Astrocyte (in vitro differentiated cells and primary cell): ENCODE results near the gene IL19. TPM values are rescaled to one million over a fixed set of nuclear protein-coding genes. Genes with fewer than 3 reads are reported as not detected.

Experiments used
- DNase-seq: peaks from one replicate; pipeline ENCODE4 v3.0.0-alpha.2; 2010; ENCODE audit warnings: low read depth
- FAIRE-seq: peaks from 2 replicates; lab custom pipeline; 2011; peaks lifted over from hg19 to GRCh38; lab: Jason Lieb, UNC
- H2AFZ ChIP-seq: 2 replicates; pipeline ENCODE4 v1.6.0; 2012; ENCODE audit warnings: low read depth, low read length, inconsistent platforms
- H3K27ac ChIP-seq: 2 replicates; pipeline ENCODE4 v1.5.1; 2011; ENCODE audit warnings: low read depth, low read length, inconsistent platforms
- H3K27me3 ChIP-seq: 2 replicates; pipeline ENCODE4 v1.6.0; 2011; ENCODE audit warnings: low read length, inconsistent platforms; ENCODE audit not compliant: insufficient read depth
- H3K36me3 ChIP-seq: 2 replicates; pipeline ENCODE4 v1.5.1; 2011; ENCODE audit warnings: low read length, inconsistent platforms; ENCODE audit not compliant: insufficient read depth
- H3K4me1 ChIP-seq: 2 replicates; pipeline ENCODE4 v1.5.1; 2011; ENCODE audit warnings: low read length, inconsistent platforms; ENCODE audit not compliant: insufficient read depth
- H3K4me2 ChIP-seq: 2 replicates; pipeline ENCODE4 v1.6.0; 2012; ENCODE audit warnings: low read length, inconsistent platforms
- H3K4me3 ChIP-seq: 2 replicates; pipeline ENCODE4 v1.5.1; 2011; ENCODE audit warnings: low read depth, mild to moderate bottlenecking, low read length, inconsistent platforms; ENCODE audit not compliant: insufficient read depth
- H3K79me2 ChIP-seq: 2 replicates; pipeline ENCODE4 v1.6.0; 2012; ENCODE audit warnings: mild to moderate bottlenecking, low read length, inconsistent platforms; ENCODE audit not compliant: insufficient read depth
- H3K9ac ChIP-seq: 2 replicates; pipeline ENCODE4 v1.6.0; 2012; ENCODE audit warnings: mild to moderate bottlenecking, low read length, inconsistent platforms
- H3K9me3 ChIP-seq: 2 replicates; pipeline ENCODE4 v1.5.1; 2012; ENCODE audit warnings: low read depth, mild to moderate bottlenecking, low read length, inconsistent platforms; ENCODE audit not compliant: insufficient read depth
- H4K20me1 ChIP-seq: 2 replicates; pipeline ENCODE4 v1.6.0; 2012; ENCODE audit warnings: low read length, inconsistent platforms; ENCODE audit not compliant: insufficient read depth
- H3K27ac Mint-ChIP-seq: one replicate; pipeline ENCODE4 v1.8.0; 2021; ENCODE audit warnings: mild to moderate bottlenecking, mixed read lengths; ENCODE audit not compliant: unreplicated experiment
- H3K27me3 Mint-ChIP-seq: one replicate; pipeline ENCODE4 v1.8.0; 2021; ENCODE audit warnings: low read depth, mixed read lengths; ENCODE audit not compliant: unreplicated experiment
- H3K36me3 Mint-ChIP-seq: one replicate; pipeline ENCODE4 v1.8.0; 2021; ENCODE audit warnings: low read depth, mixed read lengths; ENCODE audit not compliant: unreplicated experiment
- H3K4me1 Mint-ChIP-seq: one replicate; pipeline ENCODE4 v1.8.0; 2021; ENCODE audit warnings: low read depth, mixed read lengths; ENCODE audit not compliant: unreplicated experiment
- H3K4me3 Mint-ChIP-seq: one replicate; pipeline ENCODE4 v1.8.0; 2021; ENCODE audit warnings: mild to moderate bottlenecking, moderate library complexity, mixed read lengths; ENCODE audit not compliant: unreplicated experiment
- H3K9me3 Mint-ChIP-seq: one replicate; pipeline ENCODE4 v1.8.0; 2021; ENCODE audit warnings: mild to moderate bottlenecking, mixed read lengths; ENCODE audit not compliant: unreplicated experiment
- EZH2 ChIP-seq: IDR thresholded peaks from 2 replicates; pipeline ENCODE4 v1.6.1; 2012; ENCODE audit warnings: mild to moderate bottlenecking, low read length, inconsistent platforms; ENCODE audit not compliant: insufficient read depth
- total RNA-seq: library from RNA; stranded (reverse); gene quantifications from 2 replicates; pipeline ENCODE4 v1.2.1, GENCODE V29; 2021
- TF ChIP-seq, protein P1 (sequence below): IDR thresholded peaks from 2 replicates; pipeline ENCODE4 v1.5.1; 2011; ENCODE audit warnings: low read depth, mild to moderate bottlenecking, inconsistent platforms, low read length, moderate library complexity; ENCODE audit not compliant: insufficient read depth

IL19 gene
- total RNA-seq, 1 donor from 2014 or later: 0.23 TPM

DNA sequence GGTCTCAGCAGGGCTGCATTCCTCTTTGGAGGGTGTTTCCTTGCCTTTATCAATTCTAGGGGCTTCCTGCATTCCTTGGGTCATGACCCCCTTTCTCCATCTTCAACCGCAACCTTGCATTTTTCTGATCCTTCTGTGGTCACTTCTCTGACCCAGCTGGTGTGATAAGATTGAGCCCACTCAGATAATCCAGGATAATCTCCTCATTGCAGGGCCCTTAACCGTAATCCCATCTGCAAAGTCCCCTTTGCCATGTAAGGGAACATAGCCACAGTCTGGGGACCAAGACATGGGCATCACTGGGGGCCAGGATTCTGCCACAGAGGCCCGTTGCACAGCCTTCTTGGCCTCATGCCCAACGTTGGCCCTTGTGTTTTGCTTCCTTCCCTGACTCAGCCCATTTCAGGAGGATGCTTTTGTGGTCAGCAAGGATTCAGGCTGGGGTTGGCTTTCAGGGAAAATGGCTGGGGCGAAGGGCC is 35.0 kb upstream of the IL19 start:
- no peak overlapping the region for H3K4me3 Mint-ChIP-seq
- Histone ChIP-seq H4K20me1 (peaks cover 81% of the 10 kb centered on the region), H2AFZ (no peak overlapping the region), H3K9me3 (no peaks in the 10 kb centered on the region), H3K4me3 (no peak overlapping the region), H3K27me3 (no peaks in the 10 kb centered on the region), H3K4me2 (no peak overlapping the region), H3K27ac (no peak overlapping the region), H3K9ac (no peak overlapping the region), H3K79me2 (no peaks in the 10 kb centered on the region), H3K36me3 (peaks cover 22% of the 10 kb centered on the region), H3K4me1 (peaks cover 12% of the 10 kb centered on the region)
- peaks cover 2% of the 10 kb centered on the region for H3K9me3 Mint-ChIP-seq
- no peaks in the 10 kb centered on the region for H3K27me3 Mint-ChIP-seq
- DNase-seq (peak; percentile 29), FAIRE-seq (no peak)
- TF ChIP-seq EZH2: no peak
- TF ChIP-seq, protein P1, sequence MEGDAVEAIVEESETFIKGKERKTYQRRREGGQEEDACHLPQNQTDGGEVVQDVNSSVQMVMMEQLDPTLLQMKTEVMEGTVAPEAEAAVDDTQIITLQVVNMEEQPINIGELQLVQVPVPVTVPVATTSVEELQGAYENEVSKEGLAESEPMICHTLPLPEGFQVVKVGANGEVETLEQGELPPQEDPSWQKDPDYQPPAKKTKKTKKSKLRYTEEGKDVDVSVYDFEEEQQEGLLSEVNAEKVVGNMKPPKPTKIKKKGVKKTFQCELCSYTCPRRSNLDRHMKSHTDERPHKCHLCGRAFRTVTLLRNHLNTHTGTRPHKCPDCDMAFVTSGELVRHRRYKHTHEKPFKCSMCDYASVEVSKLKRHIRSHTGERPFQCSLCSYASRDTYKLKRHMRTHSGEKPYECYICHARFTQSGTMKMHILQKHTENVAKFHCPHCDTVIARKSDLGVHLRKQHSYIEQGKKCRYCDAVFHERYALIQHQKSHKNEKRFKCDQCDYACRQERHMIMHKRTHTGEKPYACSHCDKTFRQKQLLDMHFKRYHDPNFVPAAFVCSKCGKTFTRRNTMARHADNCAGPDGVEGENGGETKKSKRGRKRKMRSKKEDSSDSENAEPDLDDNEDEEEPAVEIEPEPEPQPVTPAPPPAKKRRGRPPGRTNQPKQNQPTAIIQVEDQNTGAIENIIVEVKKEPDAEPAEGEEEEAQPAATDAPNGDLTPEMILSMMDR: no peak
- peaks cover 26% of the 10 kb centered on the region for H3K36me3 Mint-ChIP-seq
- peaks cover 18% of the 10 kb centered on the region for H3K4me1 Mint-ChIP-seq
- no peak overlapping the region for H3K27ac Mint-ChIP-seq

DNA sequence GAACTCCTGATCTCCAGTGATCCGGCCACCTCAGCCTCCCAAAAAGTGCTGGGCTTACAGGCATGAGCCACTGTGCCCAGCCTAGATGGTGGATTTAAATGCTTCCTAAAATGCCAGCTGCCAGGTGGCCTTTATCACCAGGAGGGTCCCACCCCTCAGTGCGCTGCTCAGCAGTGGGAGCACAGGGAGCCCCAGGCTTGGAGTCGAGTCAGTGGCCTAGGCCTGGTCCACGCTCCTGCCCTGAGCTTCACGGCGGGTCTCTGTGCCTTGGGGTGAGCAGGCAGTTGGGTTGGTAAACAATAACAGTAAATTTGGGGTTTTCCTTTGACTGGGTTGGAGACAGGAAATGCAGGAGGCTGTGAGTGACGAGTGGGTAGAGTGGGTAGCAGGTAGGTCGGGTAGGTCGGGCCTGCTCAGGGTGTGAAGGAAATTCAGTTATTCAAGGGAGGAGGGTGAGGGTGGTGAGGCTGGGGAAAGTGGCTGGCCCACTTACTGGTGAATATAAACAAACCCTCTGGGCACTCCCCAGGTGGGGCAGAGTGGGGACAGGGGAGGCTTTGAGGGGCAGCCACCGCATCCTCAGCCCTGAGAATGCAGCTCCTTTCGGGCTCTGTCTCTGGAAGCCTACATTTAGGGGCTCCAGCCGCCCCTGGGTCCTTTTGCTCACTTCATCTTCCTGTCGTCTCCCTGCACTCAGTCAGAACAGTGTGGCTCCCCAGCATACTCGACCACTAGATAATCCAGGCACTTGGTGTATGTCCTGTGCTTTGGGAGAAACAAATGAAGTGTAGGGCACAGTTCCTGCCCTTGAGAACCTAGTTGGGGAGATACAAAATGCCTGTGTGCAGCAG is 33.5 kb upstream of the IL19 start:
- FAIRE-seq (no peak), DNase-seq (no peak)
- no peaks in the 10 kb centered on the region for H3K27me3 ChIP-seq
- no peak for TF ChIP-seq EZH2
- TF ChIP-seq, protein P1: no peak
- H3K27ac ChIP-seq: no peak overlapping the region
- peaks cover 2% of the 10 kb centered on the region for H3K9me3 Mint-ChIP-seq
- H4K20me1 ChIP-seq: peaks cover 66% of the 10 kb centered on the region
- H3K4me1 Mint-ChIP-seq: peaks cover 18% of the 10 kb centered on the region
- peaks cover 8% of the 10 kb centered on the region for H3K36me3 ChIP-seq
- no peak overlapping the region for H3K4me2 ChIP-seq
- H2AFZ ChIP-seq: no peak overlapping the region
- H3K36me3 Mint-ChIP-seq: peaks cover 28% of the 10 kb centered on the region
- H3K4me3 Mint-ChIP-seq: no peak overlapping the region
- H3K4me3 ChIP-seq: no peak overlapping the region
- no peaks in the 10 kb centered on the region for H3K9me3 ChIP-seq
- no peak overlapping the region for H3K9ac ChIP-seq
- peaks cover 12% of the 10 kb centered on the region for H3K4me1 ChIP-seq
- H3K27me3 Mint-ChIP-seq: peaks cover 2% of the 10 kb centered on the region
- no peak overlapping the region for H3K27ac Mint-ChIP-seq
- H3K79me2 ChIP-seq: no peaks in the 10 kb centered on the region

DNA sequence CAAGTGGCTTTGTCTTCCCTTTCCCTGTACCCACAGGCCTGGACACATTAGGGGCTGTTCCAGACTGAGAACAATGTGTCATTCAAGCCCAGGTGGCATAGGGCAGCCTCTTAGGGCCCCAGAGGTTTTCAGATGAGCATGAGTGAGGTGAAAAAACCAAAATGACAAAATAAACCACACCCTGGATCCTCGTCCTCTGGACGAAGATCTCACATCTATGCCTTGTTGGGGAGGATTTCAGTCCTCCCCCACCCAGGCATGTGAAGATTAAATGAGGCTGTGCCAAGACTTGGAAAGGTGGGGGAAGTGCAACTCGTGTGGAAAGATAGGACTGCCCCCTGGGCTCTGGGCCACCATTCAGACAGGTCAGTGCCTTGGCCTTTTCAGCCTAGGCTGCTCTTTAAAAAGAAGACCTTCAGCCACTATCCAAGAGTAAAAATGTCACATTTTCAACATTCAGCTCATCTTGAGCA is 32.8 kb upstream of the IL19 start:
- Histone ChIP-seq H3K4me1 (peaks cover 12% of the 10 kb centered on the region), H3K27me3 (no peaks in the 10 kb centered on the region), H3K4me2 (no peak overlapping the region), H3K79me2 (no peaks in the 10 kb centered on the region), H3K9me3 (no peaks in the 10 kb centered on the region), H4K20me1 (peaks cover 61% of the 10 kb centered on the region), H3K9ac (no peak overlapping the region), H3K36me3 (peaks cover 5% of the 10 kb centered on the region), H3K27ac (no peak overlapping the region), H3K4me3 (no peak overlapping the region), H2AFZ (no peak overlapping the region)
- TF ChIP-seq, protein P1: no peak
- no peak for TF ChIP-seq EZH2
- Mint-ChIP-seq H3K9me3 (no peaks in the 10 kb centered on the region), H3K4me1 (peaks cover 18% of the 10 kb centered on the region), H3K27me3 (peaks cover 2% of the 10 kb centered on the region), H3K4me3 (no peak overlapping the region), H3K36me3 (peaks cover 25% of the 10 kb centered on the region), H3K27ac (no peak overlapping the region)
- DNase-seq: no peak
- no peak for FAIRE-seq
